NT2/D1 (cell line): ENCODE measurements around the gene PLA2G12B.

Source experiments
- SUZ12 ChIP-seq: IDR thresholded peaks from 2 replicates; pipeline ENCODE4 v1.6.1; 2011; ENCODE audit not compliant: insufficient read length, insufficient read depth; ENCODE audit errors: extremely low read depth
- YY1 ChIP-seq: IDR thresholded peaks from 2 replicates; pipeline ENCODE4 v1.6.1; 2011; ENCODE audit not compliant: insufficient read length, insufficient read depth

GRCh38 chr10:72924351-72924750, 30.3 kb downstream of the PLA2G12B start:
- TF ChIP-seq SUZ12 (no peak), YY1 (no peak)
